T-helper 9 cell (primary cell): Measurements from ENCODE around the gene HLA-DMB.

Experiments
- DNase-seq: peaks from one replicate; pipeline ENCODE4 v3.0.0-alpha.2; 2020

HLA-DMB gene

DNA sequence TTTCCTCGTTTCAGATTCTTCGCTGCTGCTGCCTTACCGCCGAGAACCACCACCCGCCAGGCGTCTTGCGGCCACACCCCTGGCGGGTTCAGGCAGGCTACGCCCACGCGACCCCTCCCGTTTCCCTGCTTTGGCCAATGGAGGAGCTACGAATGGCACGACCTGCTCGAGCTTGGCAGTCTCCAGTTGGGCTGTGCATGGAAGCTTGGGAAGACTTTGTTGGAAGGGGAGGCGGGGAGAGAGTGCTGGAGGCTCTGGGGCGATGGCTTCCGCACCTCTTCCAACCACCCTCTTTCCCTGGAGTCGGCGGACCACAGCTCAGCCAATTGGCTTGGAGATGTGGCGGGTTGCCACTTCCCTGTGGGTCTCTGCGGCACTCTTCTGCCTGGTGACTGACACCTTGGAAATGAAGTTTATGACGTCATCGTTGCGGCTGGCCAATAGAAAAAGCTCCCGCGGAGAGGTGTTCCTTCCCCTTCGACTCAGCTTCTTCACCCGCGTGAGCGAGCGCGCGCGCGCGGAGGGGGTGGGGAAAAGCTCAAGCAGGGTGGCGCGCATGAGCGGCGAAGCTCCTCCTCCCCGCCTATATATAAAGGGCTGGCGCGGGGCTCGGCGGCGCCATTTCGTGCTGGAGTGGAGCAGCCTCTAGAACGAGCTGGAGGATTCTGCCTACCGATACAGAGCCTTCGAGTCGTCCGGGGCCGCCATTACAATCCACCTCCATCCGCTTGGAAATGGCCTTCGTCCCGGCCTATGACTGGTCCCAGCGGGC is 30.9 kb upstream of the HLA-DMB start:
- DNase-seq: peak; percentile 99

DNA sequence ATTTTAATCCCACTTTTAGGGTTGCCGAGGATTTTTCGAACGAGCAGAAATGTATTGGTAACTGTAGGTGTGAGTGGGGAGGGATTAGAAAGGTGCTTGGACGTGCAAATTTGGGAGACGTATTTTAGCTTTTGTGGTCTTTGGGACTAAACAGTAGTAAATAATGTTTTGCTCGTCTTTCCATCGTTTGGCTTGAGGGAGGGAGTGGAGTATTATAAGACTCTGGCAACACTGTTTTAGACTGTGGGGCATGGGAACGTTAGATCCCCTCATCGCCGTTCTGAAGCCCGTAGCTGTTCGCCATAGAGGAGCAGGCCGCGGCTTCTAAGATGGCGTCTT is 30.4 kb upstream of the HLA-DMB start:
- no peak for DNase-seq

DNA sequence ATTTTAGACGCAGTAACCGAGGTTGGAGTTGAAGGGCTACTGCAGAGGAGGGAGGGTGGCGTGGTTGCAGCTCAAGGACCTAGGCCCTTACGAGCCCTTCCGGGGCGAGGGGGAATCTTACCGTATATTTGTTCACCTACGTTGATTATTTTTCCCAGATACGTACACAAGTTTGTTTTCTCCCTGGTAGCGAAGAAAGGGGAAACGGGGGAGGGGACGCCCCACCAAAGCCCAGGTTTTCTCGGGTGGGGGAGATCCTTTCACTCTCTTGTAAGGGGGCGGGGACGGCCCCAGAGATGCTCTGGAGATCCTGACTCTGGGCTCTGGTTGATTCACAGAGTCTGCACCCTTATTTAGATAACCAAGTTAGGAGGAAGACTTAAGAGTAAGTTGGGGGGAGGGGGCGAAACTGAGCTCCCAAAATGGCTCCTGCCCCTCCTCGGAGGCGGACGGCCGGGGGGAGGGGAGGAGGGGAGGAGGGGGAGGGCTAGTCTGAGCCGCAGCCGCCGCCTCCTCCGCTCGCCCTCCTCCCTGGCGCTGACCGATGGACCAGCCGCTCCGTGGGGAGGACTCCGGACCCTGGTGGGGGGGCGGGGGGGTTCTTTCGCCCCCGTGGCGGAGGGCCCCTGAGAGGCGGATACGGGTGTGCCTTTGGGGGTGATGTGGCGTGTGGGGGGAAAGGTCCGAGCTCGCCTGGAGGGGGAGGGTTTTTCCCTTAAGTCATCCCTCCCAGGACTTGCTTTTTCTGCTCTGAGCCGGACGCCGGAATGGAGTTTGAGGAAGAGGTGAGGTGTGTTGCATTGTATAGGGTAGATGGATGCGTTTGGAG is 29.8 kb upstream of the HLA-DMB start:
- peak; percentile 52 for DNase-seq

DNA sequence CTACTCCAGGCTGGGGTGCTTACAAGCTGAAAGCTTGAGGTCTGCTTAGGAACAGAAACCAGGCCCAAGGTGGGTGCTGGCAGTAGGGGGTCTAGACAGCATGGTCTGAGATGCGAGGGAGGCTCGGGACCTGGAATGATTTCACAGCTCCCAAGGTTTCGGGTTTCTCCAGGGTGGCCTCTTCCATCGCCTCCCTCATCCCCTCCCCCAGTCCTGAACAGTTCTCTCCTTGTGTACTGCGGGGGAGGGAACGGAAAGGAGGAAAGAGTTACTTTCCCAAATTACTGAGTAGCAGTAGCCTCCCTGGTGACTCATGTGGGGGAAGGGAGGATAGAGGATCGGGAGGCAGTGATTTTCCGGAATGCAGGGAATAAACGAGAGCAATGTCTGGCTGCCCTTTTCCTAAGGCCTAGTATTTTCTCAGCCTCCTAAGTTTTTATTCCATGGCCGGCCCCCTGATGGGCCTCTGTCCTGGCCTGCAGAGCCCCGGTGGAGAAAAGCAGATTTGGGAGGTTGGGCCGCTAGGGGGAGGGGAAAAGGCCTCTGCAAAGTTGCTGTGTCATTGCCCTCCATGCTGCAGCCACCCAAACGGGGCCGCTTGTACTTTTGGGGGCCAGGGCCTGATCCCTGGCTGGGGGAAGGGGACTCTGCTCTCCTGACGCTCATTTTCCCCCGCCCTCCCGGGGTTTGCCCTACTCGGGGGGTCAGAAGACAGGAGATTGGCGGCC is 29.0 kb upstream of the HLA-DMB start:
- DNase-seq: peak; percentile 47

DNA sequence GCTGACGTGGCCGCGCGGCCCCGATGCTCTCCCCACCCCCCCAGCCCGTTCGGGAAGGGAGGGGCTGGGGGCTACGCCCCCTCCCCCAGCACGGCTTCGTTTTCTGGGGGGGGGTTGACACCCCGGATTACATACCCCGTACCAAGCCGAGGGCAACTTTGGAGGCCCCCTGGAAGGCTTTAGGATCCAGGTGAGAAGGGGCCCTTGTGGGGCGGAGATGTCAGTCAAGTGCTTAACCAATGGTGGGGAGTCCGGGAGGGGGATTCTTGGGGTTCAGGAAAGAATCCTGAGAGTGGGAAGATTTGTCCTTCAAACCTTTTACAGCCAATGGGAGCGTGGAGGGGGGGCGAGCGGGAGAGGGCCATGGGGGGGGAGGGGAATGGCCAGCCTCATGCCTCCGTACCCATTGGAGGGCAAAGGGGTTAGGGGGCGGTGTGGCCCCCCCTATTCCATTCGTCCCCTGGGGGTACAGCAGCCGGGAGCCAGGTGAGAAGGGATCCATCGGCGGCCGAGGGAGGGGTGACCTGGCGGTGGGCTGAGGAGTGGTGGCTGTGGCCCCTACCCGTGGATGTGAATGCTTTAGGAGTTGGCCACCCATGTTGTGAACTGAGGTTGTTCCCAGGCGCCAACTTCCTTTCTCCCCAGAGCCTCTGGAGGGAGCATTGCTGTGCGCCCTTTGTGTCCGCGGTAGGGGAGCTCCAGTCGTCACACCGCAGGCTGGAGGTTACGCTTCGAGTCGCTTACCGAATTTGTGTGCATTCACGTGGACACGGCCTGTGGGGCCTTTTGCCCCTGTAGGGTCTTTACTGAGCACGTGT is 28.2 kb upstream of the HLA-DMB start:
- peak; percentile 39 for DNase-seq

DNA sequence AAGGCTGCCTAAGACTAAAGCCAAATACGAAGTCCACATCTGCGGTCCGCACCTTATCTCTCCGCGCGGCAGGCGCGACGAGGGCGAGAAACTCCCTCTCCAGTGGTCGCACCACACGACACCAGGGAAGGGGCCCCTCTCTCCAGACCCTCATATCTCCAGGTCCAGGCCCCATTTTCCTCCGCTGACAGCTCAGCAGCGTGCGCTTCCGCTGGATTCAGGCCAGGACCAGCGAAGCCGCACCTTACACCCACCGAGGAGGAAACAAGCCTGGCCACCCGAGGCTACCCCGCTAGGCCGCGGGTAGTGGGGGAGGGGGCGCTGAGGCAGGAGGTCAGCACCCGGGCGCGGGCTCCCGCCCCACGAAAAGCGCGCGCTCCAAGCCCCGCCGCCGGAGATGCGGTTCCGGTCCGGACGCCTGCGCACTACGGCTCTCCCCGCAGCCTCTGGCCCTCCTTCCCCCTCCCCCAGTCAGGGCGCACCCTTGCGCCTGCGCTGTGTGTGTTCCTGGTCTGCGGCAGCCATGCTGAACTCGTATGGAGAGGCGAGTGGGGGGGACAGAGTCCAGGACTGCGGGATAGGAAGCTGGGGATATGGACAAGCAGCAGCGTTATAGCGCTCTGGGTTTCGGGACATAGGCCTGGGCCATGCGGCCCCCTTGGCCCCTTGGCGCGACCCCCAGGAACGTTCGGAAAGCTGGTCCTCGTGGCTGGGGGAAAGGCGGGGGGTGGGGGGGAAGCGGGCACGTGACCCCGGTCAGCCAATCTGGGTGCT is 27.5 kb upstream of the HLA-DMB start, which contains the start of gene BRD2:
TSS of gene BRD2 (plus strand) at position 502 of the 774 bp plus-strand sequence. CDS start 4,305 bp downstream, outside the sequence.
- peak; percentile 91 for DNase-seq

DNA sequence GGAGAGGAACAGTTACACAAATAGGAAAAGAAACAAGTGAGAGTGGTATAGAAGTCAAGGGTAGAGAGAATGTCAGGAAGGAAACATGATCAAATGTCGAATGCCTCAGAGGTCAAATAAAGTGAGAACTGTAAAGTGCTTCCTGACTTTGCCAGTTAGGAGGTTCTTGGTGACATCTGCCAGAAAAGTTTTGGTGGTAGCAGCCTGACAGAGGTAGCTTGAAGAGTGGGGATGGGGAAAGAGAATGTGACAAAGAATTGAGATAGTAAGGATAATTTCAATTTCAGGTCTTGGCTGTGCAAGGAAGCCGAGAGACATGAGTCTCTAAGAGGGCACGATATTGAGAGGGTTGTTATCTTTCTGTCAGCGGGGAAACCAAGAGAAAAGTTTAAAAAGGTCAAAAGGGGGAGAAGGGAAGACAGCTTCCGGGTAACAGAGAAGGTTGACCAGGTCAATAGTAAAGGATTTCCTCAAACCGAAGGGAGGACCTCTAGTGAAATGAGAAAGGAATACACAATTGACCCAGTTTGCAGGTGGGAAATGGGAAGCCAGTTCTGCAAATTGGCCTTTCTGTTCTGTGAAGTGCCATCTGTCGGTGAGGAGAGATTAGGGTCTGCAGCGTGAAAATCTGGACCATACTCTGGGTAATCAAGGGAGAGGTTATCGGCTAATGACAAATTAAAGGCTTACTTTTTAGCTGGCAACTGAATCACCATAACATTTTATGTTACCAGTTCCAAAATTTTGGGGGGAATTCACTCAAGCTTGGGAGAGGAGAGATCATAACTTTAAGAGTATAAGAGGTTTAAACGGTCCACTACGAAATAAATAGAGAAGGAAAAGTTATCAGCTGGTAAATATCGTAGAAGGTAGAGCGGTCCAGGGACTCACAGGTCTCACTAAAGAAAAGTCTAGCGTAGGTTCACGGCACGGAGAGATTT is 26.6 kb upstream of the HLA-DMB start:
- DNase-seq: no peak

DNA sequence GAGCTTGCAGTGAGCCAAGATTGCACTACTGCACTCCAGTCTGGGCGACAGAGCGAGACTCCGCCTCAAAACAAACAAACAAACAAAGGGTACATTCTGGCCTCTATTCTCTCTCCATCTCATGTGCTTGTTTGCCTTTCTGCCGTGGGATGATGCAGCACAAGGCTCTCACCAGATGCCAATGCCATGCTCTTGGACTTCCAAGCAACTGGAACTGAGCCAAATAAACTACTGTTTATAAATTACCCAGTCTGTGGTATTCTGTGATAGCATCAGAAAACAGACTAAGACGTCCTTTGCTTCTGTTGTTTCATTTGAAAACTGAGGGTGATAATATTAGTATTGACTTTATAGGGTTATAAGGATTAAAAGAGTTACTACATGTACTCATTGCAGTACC is 23.9 kb upstream of the HLA-DMB start:
- no peak for DNase-seq

DNA sequence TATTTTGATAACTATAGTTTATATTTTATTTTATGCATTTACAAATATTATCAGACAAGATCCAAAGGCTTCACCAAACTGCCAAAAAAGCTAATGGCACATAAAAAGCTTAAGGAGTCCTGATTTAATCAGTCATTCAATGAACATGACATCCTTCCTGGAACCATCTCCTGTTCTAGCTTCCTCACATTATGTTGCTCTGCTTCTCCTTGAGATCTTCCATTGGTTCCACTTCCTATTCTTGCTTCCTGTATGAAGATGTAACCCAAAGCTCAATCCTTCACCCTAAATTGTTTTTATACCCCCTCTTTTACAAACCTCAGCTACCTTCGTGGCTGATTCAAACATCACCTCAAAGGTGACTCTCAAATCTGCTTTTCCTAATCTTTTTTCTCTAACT is 23.0 kb upstream of the HLA-DMB start:
- DNase-seq: no peak

DNA sequence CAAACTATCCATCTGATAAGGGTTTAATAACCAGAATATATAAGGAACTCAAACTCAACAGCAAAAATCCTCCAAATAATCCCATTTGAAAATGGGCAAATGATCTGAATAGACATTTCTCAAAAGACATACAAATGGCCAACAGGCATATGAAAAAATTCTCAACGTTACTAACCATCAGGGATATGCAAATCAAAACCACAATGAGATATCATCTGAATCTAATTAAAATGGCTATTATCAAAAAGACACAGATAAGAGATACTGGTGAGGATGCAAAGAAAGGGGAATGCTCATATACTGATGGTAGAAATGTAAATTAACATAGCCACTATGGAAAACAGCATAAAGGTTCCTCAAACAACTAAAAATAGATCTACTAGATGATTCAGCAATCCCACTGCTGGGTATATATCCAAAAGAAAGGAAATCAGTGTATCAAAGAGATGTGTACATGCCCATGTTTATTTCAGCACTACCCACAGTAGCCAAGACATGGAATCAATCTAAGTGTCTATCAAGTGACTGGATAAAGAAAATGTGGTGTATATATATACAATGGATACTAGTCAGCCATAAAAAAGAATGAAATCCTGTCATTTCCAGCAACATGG is 21.5 kb upstream of the HLA-DMB start:
- no peak for DNase-seq

DNA sequence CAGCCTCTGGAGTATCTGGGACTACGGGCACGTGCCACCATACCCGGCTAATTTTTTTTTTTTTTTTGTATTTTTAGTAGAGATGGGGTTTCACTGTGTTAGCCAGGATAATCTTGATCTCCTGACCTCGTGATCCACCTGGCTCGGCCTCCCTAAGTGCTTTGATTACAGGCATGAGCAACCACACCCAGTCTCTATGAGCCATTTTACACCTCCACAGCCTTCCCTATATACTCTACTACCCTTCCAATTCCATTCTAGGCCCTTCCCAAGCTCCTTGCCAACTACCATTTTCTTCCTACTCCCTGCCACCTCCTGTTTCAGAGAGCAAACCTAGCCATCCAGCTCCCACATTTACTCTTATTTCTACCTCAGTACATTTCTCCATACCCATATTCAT is 19.7 kb upstream of the HLA-DMB start:
- no peak for DNase-seq

DNA sequence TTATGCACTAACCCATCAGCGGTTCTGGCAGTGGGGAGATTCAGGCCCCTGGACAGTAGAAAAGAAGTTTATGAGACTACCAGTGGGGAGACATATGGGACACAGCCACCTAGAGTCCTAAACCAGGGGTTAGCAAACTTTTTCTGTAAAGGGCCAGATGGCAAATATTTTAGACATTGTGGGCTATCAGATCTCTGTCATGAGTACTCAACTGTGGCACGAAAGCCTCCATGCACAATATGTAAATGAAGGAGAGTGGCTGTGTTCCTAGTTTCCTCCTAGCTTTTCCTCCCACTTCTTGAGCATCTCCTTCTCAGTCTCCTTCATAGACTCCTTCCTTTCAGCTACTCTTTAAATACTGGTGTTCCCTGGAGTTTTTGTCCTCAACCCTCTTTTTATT is 15.3 kb upstream of the HLA-DMB start:
- DNase-seq: no peak

DNA sequence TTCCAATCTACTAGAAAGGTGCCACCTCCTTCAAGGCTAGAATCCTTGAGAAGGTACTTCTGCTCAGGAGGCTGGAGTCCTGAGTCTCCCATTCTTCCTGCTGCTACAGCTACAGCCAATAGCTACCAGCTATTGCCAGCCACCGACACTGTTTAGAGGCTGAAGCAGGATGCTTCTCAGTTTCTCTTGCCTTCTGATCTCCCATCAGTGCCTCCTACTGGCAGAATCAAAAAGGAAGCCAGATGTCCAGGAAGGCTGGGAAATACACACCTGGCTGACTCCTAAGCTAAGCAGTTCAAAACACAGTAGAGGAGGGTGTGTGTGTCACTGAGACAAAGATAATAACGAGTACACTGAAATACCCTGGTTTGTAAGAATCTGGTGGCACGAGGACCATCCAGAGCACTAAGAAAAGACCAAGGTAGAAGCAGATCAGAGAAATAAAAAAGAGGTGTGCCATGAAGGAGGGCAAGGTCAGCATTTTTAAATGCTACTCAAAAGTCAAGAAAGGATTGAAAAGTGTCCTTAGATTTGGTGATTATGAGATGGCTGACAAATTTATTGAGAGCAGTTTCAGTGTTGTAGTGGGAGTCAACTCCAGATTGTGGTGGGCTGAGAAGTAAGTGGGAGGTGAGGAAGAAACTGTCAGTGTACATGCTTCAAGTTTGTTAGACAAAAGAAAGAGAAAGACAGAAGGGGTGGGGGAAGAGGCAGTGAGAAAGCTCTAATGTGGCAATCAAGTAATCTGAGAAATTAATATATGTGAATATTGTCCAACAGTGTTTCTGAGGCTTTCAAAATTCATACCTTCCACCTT is 14.4 kb upstream of the HLA-DMB start:
- no peak for DNase-seq

DNA sequence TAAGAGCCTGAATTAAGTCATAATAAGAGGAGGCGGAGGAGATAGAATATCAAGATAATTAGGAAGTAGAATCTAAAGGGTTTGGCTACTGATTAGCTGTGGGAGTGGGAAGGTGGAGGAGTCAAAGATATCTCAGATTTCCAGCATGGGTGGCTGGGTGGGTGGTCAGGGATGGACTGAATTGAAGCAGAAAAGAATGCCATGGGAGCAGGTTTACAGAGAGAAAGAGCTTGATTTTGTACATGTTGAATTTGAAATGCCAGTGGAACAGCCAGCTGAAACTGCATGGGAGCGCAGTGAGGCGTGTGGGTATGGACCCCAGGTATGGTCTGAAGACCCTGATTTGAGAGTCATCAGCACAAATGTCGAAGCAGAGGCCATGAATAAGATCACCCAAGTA is 13.4 kb upstream of the HLA-DMB start:
- DNase-seq: no peak

DNA sequence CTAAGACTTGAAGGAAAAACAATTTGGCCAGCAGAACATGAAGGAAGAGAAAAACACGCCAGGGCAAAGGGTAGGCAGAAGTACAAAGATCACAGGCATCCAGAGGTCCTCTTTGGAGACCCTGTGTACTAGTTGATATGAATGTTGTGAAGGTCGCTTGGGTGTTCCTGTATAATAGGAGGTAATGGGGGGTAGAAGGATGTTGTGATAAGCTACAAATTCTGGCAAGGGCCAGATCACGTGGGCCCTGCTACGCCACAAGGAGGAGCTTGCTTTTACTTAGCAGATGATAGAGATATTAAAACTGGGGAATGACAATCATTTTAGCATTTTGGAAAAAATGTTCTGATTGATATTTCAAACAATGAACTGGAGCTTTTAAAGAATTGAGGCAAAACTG is 12.9 kb upstream of the HLA-DMB start:
- no peak for DNase-seq

DNA sequence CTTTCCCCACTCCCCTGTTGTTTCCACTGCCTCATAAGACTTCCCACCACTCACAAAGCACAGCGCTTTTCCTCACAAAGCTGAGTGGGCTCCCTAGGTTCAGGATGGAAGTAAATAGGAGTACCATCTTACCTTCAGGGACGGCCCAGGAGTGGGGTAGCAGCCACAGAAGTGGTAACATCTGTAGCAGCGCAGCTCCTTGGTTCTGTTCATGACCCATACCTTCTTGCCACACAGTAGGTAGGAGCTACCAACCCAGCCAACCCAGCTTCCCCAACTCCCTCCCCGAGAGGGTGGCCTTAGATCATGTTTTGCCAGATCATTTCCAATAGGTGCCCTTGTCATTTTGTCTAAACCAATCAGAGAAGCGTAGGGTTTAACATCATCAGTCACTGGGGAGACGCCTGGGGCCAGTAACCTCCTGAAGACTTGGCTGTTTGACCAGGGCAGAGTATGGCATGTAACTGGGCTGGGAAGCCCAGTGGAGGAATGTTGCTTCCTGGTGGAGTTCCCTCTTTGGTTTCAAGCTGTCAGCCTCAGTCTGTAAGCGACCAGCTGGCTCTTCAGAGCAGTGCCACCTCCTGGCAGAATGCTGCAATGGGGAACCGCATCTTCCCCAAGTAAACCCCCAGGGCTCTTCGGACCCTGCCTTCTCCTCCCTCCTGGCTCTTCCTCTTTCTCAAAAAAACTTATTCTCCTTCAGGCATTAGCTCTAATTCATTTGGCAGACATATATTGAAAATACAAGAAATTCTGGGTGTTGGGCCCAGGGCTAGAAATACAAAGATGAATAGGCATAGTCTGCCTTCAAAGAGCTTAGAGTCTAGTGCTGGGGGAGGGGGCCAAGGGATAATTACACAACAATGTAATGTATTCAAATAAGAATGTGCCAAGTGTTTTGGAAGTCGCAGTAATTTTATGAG is 12.2 kb upstream of the HLA-DMB start, which contains the start of gene HLA-DMA:
TSS of gene HLA-DMA (minus strand) at position 281 of the 923 bp plus-strand sequence. CDS start at position 220, 61 bp downstream.
- DNase-seq: peak; percentile 61

DNA sequence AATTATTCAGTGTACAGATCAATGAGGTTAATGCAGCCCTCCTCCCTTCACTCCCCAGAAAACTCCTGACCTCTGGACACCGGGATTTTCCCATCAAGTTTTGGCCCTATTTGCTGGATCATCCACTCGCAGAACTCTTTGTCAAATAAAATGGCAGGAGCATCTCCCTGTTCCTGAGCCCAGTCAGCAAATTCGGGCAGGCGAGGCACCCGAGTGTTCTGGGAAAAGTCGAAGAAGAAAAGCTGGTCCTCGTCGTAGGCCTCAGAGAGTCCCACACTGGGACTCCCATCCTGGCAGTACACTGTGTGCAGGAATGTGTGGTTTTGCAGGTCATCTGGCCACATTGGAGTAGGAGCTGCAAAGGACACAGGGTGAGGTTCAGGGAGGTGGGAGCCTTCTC is 9.6 kb upstream of the HLA-DMB start:
- no peak for DNase-seq

DNA sequence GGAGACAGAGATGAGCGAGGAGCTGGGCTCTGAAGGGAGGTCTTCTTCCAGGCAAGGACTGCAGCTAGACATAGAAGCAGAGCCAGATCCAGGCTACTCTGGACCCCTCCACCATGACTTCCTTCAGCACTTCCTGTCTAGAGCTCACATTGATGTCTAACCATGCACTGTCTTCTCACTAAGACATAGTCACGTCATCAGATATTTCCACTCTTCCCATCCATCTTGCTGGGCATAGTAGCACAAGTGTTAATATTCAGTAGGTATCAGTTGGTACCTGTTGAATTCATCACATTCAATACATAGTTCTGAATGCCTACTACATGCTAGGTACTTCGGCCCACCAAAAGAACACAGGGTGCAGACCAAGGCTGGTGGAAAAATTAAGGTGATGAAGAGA is 9.2 kb upstream of the HLA-DMB start:
- DNase-seq: no peak
